GM19193 (cell line): ENCODE results near the gene GSG1L.

Experiments
- POLR2A ChIP-seq: IDR thresholded peaks from 4 replicates; pipeline ENCODE4 v1.6.1; 2011; ENCODE audit not compliant: insufficient read depth, insufficient read length; ENCODE audit errors: extremely low read depth

The GSG1L gene

GRCh38 chr16:28001642-28002041, 61.9 kb downstream of the GSG1L start:
- no peak for TF ChIP-seq POLR2A

GRCh38 chr16:28001184-28001583, 62.3 kb downstream of the GSG1L start:
- no peak for TF ChIP-seq POLR2A

- no peak for TF ChIP-seq POLR2A
Measured at GRCh38 chr16:28000314-28001169, 63.0 kb downstream of the GSG1L start.

GRCh38 chr16:27999687-28000086, 63.8 kb downstream of the GSG1L start:
- no peak for TF ChIP-seq POLR2A

GRCh38 chr16:27995378-27995777, 68.1 kb downstream of the GSG1L start:
- TF ChIP-seq POLR2A = no peak

- TF ChIP-seq POLR2A = no peak
Measured at GRCh38 chr16:27994686-27995085, 68.8 kb downstream of the GSG1L start.

GRCh38 chr16:27993587-27993986, 69.9 kb downstream of the GSG1L start:
- no peak for TF ChIP-seq POLR2A

- TF ChIP-seq POLR2A = no peak
Measured at GRCh38 chr16:27991876-27992275, 71.6 kb downstream of the GSG1L start.

GRCh38 chr16:27985981-27986380, 77.5 kb downstream of the GSG1L start:
- no peak for TF ChIP-seq POLR2A

GRCh38 chr16:27984121-27984520, 79.4 kb downstream of the GSG1L start:
- no peak for TF ChIP-seq POLR2A

GRCh38 chr16:27983244-27983643, 80.3 kb downstream of the GSG1L start:
- TF ChIP-seq POLR2A = no peak

- no peak for TF ChIP-seq POLR2A
Measured at GRCh38 chr16:27982184-27982583, 81.3 kb downstream of the GSG1L start.

- TF ChIP-seq POLR2A = no peak
Measured at GRCh38 chr16:27980919-27981700, 82.4 kb downstream of the GSG1L start.

GRCh38 chr16:27980076-27980775, 83.3 kb downstream of the GSG1L start:
- no peak for TF ChIP-seq POLR2A

GRCh38 chr16:27978876-27979275, 84.6 kb downstream of the GSG1L start:
- TF ChIP-seq POLR2A = no peak

GRCh38 chr16:27977966-27978365, 85.5 kb downstream of the GSG1L start:
- no peak for TF ChIP-seq POLR2A

- no peak for TF ChIP-seq POLR2A
Measured at GRCh38 chr16:27976990-27977389, 86.5 kb downstream of the GSG1L start.
